Chondrocyte (in vitro differentiated cells): Measurements from ENCODE around the gene MC1R. TPM values are rescaled to one million over a fixed set of nuclear protein-coding genes. Genes with fewer than 3 reads are reported as not detected.

Source experiments
- DNase-seq: peaks from one replicate; pipeline ENCODE4 v3.0.0; 2021; ENCODE audit warnings: mixed read lengths, low spot score
- H3K27ac Mint-ChIP-seq: one replicate; pipeline ENCODE4 v1.8.0; 2021; ENCODE audit warnings: mild to moderate bottlenecking, moderate library complexity, mixed read lengths; ENCODE audit not compliant: unreplicated experiment
- H3K27me3 Mint-ChIP-seq: 2 replicates; pipeline ENCODE4 v1.8.0; 2021; ENCODE audit warnings: low read depth, mixed read lengths
- H3K36me3 Mint-ChIP-seq: 2 replicates; pipeline ENCODE4 v1.8.0; 2021; ENCODE audit warnings: low read depth, mixed read lengths
- H3K4me1 Mint-ChIP-seq: 2 replicates; pipeline ENCODE4 v1.8.0; 2021; ENCODE audit warnings: low read depth, mild to moderate bottlenecking, mixed read lengths
- H3K4me3 Mint-ChIP-seq: one replicate; pipeline ENCODE4 v1.8.0; 2021; ENCODE audit warnings: mild to moderate bottlenecking, moderate library complexity, mixed read lengths; ENCODE audit not compliant: unreplicated experiment
- H3K9me3 Mint-ChIP-seq: 2 replicates; pipeline ENCODE4 v1.8.0; 2021; ENCODE audit warnings: low read depth, mixed read lengths
- total RNA-seq: library from RNA; stranded (reverse); gene quantifications from 3 replicates; pipeline ENCODE4 v1.2.1, GENCODE V29; 2021
- TF ChIP-seq, protein P1 (sequence below): fragments of 200-600 bp; sonication (generic); IDR thresholded peaks from 2 replicates; pipeline ENCODE4 v1.5.0; 2021; ENCODE audit warnings: antibody characterized with exemption, mild to moderate bottlenecking, moderate library complexity

Gene MC1R
- total RNA-seq, 1 donor from 2014 or later = 4.2 TPM

DNA sequence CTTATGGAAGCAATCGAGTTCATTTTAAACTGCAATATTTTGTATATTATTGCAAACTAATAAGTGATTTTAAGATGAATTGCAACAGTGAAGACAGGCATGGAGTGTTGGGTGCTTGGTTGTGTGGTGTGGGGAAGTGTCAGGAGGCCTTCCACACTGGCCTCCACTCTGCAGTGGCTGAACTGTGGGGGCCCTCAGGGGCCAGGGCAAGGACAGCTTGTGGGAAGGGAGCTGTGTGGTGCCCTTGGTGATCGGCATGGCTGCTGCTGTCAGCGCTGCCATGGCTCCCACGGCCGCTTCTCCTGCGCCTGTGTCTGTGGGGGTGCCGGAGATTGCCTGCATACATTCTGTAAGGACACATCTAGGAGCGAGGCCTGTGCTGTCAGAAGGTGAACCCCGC, 26.0 kb upstream of the MC1R start:
- no peak for DNase-seq
- Mint-ChIP-seq H3K4me3 (no peak overlapping the region), H3K9me3 (no peaks in the 10 kb centered on the region), H3K27ac (no peak overlapping the region), H3K4me1 (no peaks in the 10 kb centered on the region), H3K36me3 (peaks cover 21% of the 10 kb centered on the region), H3K27me3 (no peaks in the 10 kb centered on the region)
- TF ChIP-seq, protein P1, sequence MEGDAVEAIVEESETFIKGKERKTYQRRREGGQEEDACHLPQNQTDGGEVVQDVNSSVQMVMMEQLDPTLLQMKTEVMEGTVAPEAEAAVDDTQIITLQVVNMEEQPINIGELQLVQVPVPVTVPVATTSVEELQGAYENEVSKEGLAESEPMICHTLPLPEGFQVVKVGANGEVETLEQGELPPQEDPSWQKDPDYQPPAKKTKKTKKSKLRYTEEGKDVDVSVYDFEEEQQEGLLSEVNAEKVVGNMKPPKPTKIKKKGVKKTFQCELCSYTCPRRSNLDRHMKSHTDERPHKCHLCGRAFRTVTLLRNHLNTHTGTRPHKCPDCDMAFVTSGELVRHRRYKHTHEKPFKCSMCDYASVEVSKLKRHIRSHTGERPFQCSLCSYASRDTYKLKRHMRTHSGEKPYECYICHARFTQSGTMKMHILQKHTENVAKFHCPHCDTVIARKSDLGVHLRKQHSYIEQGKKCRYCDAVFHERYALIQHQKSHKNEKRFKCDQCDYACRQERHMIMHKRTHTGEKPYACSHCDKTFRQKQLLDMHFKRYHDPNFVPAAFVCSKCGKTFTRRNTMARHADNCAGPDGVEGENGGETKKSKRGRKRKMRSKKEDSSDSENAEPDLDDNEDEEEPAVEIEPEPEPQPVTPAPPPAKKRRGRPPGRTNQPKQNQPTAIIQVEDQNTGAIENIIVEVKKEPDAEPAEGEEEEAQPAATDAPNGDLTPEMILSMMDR = no peak

DNA sequence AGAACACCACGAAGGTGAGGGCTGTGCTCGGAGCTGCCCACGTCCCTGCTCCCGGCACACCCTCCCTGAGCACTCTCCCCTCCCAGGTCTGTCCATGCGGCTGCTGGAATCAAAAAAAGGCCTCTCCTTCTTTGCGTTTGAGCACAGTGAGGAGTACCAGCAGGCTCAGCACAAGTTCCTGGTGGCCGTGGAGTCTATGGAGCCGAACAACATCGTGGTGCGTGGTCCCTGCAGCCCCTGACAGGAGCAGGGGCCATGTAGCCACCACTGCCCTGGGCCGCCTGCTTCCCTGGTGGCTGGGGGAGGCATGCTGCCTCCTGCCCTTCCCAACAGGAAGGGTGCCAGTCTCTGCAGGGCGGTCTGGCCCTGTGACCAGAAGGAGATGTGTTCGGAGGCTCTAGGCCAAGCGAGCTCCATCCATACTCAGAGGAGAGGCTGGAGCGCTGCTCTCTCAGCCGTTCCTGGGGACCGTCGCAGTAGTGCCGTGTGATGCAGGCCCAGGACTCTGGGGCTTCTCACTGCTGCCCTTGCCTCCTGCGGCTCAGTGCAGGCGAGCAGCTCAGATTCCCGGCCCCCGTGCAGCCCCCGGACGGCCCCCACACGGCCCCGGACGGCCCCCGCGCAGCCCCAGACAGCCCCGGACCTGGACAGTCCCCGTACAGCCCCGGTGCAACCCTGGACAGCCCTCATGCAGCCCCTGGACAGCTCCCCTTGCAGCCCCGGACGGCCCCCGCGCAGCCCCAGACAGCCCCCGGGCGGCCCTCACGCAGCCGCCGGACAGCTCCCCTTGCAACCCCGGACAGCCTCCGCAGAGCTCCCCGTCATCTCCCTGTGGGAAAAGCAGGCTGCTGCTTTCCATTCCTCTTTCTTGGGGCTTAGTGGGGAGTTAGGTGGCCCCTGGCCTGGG, 24.8 kb upstream of the MC1R start:
- Mint-ChIP-seq H3K4me3 (no peak overlapping the region), H3K27ac (no peak overlapping the region), H3K9me3 (no peaks in the 10 kb centered on the region), H3K36me3 (peaks cover 22% of the 10 kb centered on the region), H3K4me1 (no peaks in the 10 kb centered on the region), H3K27me3 (no peaks in the 10 kb centered on the region)
- DNase-seq = no peak
- TF ChIP-seq, protein P1 = no peak

DNA sequence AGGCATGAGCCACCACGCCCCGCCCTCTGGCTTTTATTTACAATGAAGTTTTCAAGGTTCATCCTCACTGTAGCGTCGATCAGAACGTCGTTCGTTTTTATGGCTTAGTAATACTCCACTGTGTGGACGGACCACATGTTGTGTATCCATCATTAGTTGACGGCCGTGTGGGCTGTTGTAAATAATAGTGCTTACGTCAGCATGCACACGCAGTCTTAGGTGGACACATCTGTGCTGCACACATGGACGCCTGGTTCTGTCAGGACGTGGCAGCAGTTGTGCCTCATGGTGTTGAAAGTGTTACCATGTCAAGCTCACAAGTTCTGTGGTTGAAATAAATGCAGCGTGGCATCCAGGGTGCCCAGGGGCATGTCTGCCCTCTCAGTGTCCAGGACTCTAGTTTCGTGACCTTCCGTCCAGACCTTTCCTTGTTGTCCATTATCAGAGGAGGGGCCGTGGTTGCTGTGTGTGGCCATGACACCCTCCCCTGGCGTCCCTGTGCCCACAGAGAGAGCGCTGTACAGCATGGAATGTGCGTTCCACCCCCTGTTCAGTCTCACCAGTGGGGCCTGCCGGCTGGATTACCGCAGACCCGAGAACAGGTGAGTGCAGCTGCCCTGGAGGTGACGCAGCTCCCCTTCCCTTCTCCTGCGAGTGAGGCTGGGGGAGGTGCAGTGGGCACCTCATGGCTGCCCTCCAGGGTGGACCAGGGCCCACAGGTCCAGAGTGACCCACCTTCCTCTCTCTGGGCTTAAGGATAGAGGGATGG, 23.0 kb upstream of the MC1R start:
- Mint-ChIP-seq H3K9me3 (no peaks in the 10 kb centered on the region), H3K27me3 (no peaks in the 10 kb centered on the region), H3K36me3 (peaks cover 32% of the 10 kb centered on the region), H3K4me3 (no peak overlapping the region), H3K27ac (no peak overlapping the region), H3K4me1 (no peaks in the 10 kb centered on the region)
- DNase-seq = no peak
- TF ChIP-seq, protein P1 = no peak

DNA sequence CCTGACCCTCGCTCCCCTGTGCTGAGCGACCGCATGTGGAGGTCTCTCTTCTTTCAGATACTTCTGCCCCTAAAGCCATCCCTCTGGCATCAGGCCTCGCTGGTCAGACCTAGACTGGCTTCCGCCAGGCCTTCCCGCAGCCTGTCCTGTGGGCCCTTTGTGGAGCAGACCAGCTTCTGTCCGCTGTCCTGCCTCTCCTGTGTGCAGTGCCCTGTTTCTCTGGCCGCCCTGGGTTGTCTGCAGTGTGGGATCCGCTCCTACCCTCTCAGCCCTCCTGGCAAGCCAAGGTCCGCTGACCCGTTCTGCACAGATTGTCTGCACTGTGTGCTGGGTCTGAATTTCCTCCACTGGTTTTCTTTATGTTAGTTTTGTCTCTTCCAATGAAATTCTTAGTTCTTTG, 21.5 kb upstream of the MC1R start:
- Mint-ChIP-seq H3K36me3 (peaks cover 31% of the 10 kb centered on the region), H3K27ac (no peak overlapping the region), H3K9me3 (no peaks in the 10 kb centered on the region), H3K27me3 (no peaks in the 10 kb centered on the region), H3K4me1 (no peaks in the 10 kb centered on the region), H3K4me3 (no peak overlapping the region)
- TF ChIP-seq, protein P1 = no peak
- DNase-seq = no peak

DNA sequence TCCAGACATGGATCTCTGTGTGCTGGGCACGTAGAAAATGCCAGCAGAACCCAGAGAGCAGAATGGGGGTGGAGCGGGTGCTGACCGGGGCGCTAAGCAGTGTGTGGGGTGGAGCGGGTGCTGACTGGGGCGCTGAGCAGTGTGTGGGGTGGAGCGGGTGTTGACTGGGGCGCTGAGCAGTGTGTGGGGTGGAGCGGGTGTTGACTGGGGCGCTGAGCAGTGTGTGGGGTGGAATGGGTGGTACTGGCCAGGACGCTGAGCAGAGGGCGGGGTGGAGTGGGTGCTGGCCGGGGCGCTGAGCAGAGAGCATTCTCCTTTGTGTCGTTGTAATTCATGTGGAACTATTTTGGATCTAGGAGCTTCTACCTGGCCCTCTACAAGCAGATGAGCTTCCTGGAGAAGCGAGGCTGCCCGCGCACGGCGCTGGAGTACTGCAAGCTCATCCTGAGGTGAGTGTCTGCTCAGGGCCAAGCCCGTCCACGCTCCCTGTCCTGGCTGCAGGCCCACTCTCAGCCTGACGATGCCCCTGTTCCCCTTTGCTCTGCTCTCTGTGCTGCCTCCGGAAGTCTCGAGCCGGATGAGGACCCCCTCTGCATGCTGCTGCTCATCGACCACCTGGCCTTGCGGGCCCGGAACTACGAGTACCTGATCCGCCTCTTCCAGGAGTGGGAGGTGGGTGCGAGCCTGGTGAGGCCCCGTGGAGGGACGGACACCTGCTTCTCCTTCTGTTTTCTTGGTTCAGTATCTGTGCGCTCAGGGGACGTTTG, 20.3 kb upstream of the MC1R start:
- no peaks in the 10 kb centered on the region for H3K27me3 Mint-ChIP-seq

More for the DNA sequence above, 20.3 kb upstream of the MC1R start:
- DNase-seq = no peak
- TF ChIP-seq, protein P1 = no peak
- H3K27ac Mint-ChIP-seq = no peak overlapping the region
- no peak overlapping the region for H3K4me3 Mint-ChIP-seq
- H3K9me3 Mint-ChIP-seq = no peaks in the 10 kb centered on the region
- no peaks in the 10 kb centered on the region for H3K4me1 Mint-ChIP-seq
- H3K36me3 Mint-ChIP-seq = peaks cover 29% of the 10 kb centered on the region
